ENCODE measurements around the gene ANO5. TPM values are rescaled to one million over a fixed set of nuclear protein-coding genes. Genes with fewer than 3 reads are reported as not detected.
"Not testable (repeated sequence)": the region's sequence is repeated elsewhere in the genome, so short reads cannot be mapped to it uniquely, and the experiment has no call there.

Gene ANO5
- total RNA-seq, 1 donor from 2014 or later: 2.5 TPM

DNA sequence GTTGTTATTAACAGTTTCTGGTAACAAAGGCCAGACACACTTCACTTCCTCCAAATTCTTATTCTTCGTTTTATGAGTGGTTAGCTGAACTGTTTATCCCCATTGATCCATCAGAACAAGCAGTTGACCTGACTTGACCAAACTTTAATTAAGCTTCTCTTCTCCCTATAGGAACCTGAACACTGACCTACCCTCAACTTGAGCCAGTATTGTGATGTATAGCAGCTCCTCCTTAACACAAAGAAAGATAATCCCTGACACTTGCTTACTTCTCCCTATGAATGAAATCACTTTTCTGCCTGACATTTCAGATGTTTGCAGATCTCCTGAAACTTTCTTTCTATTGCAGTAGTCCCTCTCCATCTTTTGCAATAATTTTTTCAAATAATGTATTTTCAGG lies 41.9 kb downstream of the ANO5 start:
- TF ChIP-seq, protein P1, sequence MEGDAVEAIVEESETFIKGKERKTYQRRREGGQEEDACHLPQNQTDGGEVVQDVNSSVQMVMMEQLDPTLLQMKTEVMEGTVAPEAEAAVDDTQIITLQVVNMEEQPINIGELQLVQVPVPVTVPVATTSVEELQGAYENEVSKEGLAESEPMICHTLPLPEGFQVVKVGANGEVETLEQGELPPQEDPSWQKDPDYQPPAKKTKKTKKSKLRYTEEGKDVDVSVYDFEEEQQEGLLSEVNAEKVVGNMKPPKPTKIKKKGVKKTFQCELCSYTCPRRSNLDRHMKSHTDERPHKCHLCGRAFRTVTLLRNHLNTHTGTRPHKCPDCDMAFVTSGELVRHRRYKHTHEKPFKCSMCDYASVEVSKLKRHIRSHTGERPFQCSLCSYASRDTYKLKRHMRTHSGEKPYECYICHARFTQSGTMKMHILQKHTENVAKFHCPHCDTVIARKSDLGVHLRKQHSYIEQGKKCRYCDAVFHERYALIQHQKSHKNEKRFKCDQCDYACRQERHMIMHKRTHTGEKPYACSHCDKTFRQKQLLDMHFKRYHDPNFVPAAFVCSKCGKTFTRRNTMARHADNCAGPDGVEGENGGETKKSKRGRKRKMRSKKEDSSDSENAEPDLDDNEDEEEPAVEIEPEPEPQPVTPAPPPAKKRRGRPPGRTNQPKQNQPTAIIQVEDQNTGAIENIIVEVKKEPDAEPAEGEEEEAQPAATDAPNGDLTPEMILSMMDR (IDR thresholded peaks at IDR 0.05; ENCODE audit: insufficient read depth, low read length, poor library complexity, severe bottlenecking): no peak
- Histone ChIP-seq H3K27me3 (ENCODE audit: control insufficient read depth, insufficient read depth, low read length) (no peaks in the 10 kb centered on the region), H3K36me3 (ENCODE audit: control insufficient read depth, insufficient read depth, low read length) (no peaks in the 10 kb centered on the region), H3K4me3 (ENCODE audit: low read depth, low read length) (no peak overlapping the region)
- no peak for DNase-seq (ENCODE audit: low read depth)

DNA sequence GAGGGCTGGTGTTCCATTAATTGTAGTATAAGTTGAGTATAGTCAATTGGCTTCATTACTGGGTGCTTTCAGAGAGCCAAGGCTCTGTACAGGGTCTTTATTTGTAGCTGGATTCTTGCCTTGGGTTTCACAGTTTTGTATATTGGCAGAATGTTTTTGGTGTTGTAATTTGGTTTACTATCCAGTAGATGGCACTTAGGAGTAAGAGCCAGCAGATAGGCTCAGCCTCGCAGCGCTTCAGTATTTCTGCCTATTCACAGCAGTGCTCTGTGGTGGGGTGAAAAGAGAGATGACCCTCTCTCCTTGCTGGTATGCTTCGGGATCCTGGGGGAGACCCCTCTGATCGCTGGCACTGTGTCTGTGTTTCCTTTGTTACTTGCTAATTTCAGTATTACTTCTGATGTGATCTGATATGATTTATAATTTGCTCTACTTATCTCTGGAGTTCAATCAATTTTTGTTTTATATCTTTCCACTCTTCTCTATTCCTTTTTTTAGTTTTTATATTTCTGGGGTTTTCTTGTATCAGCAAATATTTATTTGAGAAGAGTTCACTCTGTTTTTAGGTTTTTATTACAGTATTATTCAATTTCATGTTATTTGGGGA lies 52.2 kb downstream of the ANO5 start:
- H3K27me3 ChIP-seq (ENCODE audit: control insufficient read depth, insufficient read depth, low read length): no peaks in the 10 kb centered on the region
- DNase-seq (ENCODE audit: low read depth): peak; percentile 12
- H3K4me3 ChIP-seq (ENCODE audit: low read depth, low read length): no peak overlapping the region
- no peaks in the 10 kb centered on the region for H3K36me3 ChIP-seq (ENCODE audit: control insufficient read depth, insufficient read depth, low read length)
- TF ChIP-seq, protein P1 (IDR thresholded peaks at IDR 0.05; ENCODE audit: insufficient read depth, low read length, poor library complexity, severe bottlenecking): peak; percentile 71

DNA sequence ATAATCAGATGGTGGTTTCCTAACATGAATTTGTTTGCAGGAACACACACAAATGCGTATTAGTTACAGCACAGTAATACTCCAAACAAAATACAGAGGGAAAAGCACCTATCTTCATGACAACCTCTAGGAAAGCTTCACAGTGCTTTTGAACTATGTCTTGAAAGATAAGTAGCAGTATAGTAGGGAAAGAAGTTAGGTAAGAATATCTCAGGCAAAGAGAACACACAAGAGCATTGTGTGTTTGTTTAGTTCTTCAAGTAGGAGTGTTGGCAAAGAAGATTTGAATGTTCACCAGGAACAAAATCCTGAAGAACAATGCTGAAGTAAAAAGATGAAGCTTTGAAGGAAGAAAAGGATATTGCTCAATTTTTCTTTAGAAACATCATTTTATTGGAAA lies 54.1 kb downstream of the ANO5 start:
- TF ChIP-seq, protein P1 (IDR thresholded peaks at IDR 0.05; ENCODE audit: insufficient read depth, low read length, poor library complexity, severe bottlenecking): no peak
- DNase-seq (ENCODE audit: low read depth): no peak
- Histone ChIP-seq H3K4me3 (ENCODE audit: low read depth, low read length) (no peak overlapping the region), H3K36me3 (ENCODE audit: control insufficient read depth, insufficient read depth, low read length) (no peaks in the 10 kb centered on the region), H3K27me3 (ENCODE audit: control insufficient read depth, insufficient read depth, low read length) (no peaks in the 10 kb centered on the region)

DNA sequence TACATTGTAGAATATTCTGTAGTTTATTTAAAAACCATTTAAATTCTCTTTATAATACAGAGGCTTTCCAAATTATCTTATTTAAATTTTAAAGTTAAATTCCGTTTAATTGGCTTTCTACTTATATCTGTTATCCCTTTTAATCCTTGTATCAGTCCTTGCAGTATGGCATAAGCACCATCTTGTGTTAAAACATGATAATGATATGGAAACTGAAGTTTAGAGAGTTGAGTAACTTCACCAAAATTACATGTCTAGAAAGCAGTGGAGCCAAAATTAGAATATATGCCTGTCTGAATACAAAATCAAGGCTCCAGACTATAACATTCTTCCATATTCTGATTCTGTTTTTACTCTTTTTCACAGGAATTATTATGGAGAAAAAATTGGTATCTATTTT lies 57.0 kb downstream of the ANO5 start:
- Histone ChIP-seq H3K27me3 (ENCODE audit: control insufficient read depth, insufficient read depth, low read length) (no peaks in the 10 kb centered on the region), H3K36me3 (ENCODE audit: control insufficient read depth, insufficient read depth, low read length) (no peaks in the 10 kb centered on the region), H3K4me3 (ENCODE audit: low read depth, low read length) (no peak overlapping the region)
- TF ChIP-seq, protein P1 (IDR thresholded peaks at IDR 0.05; ENCODE audit: insufficient read depth, low read length, poor library complexity, severe bottlenecking): no peak
- no peak for DNase-seq (ENCODE audit: low read depth)

DNA sequence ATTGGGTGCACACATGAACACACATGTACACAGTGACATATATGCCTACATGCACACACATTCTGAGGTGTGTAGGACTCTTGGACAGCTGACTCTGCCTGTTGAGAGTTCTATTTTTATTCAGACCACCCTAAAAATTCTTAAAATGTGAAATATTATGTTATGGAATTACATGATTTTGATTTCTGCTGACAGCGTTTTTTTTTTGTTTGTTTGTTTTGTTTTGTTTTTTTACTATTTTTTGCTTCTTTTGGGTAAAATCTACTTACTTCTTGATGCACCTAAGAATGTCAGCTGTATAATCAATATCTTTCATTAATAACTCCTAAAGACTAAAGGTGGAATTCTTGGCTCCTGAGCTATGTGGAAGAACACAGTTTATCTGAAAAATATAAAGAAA lies 64.0 kb downstream of the ANO5 start:
- Histone ChIP-seq H3K27me3 (ENCODE audit: control insufficient read depth, insufficient read depth, low read length) (no peaks in the 10 kb centered on the region), H3K4me3 (ENCODE audit: low read depth, low read length) (no peak overlapping the region), H3K36me3 (ENCODE audit: control insufficient read depth, insufficient read depth, low read length) (no peaks in the 10 kb centered on the region)
- no peak for DNase-seq (ENCODE audit: low read depth)
- TF ChIP-seq, protein P1 (IDR thresholded peaks at IDR 0.05; ENCODE audit: insufficient read depth, low read length, poor library complexity, severe bottlenecking): no peak

DNA sequence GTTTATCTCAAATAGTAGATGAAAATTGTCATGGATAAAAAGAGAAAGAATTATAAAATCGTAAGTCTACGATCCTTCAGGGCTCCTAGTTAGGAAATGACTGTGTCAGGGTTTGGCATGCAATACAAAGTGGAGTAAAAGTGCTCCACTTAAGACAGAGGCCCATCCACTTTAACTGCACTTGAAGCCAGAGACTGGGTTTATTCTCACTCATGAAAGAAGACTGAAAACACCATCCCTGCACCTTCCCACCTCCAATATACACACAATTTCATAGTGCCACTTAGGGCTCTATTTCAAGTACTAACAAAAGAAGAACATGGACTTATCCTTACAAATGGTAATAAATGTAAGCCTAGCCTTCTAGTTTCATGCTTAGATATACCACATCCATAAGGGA lies 70.7 kb downstream of the ANO5 start:
- no peak for DNase-seq (ENCODE audit: low read depth)
- TF ChIP-seq, protein P1 (IDR thresholded peaks at IDR 0.05; ENCODE audit: insufficient read depth, low read length, poor library complexity, severe bottlenecking): no peak

DNA sequence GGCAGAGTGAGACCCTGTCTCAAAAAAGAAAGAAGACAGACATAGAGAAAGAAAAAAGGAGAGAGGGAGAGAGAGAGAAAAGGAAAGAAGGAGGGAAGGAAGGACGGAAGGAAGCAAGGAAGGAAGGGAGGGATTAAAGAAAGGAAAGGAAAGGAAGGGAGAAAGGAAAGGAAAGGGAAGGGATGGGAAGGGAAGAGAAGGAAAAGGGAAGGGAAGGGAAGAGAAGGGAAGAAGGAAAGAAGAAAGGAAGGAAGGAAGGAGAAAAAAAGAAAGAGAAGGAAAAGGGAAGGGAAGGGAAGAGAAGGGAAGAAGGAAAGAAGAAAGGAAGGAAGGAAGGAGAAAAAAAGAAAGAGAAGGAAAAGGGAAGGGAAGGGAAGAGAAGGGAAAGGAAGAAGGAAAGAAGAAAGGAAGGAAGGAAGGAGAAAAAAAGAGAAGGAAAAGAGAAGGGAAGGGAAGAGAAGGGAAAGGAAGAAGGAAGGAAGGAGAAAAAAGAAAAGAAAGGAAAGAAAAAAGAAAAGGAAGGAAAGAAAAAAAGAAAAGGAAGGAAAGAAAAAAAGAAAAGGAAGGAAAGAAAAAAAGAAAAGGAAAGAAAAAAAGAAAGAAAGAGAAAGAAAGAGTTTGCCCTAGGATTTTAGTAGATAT lies 76.2 kb downstream of the ANO5 start:
- not testable (repeated sequence) for H3K27me3 ChIP-seq (ENCODE audit: control insufficient read depth, insufficient read depth, low read length); H3K4me3 ChIP-seq (ENCODE audit: low read depth, low read length); H3K36me3 ChIP-seq (ENCODE audit: control insufficient read depth, insufficient read depth, low read length); DNase-seq (ENCODE audit: low read depth)

More for the DNA sequence above, 70.7 kb downstream of the ANO5 start:
- Histone ChIP-seq H3K27me3 (ENCODE audit: control insufficient read depth, insufficient read depth, low read length) (no peaks in the 10 kb centered on the region), H3K36me3 (ENCODE audit: control insufficient read depth, insufficient read depth, low read length) (no peaks in the 10 kb centered on the region), H3K4me3 (ENCODE audit: low read depth, low read length) (no peak overlapping the region)
